Esophagus muscularis mucosa (tissue), 4 donors: ENCODE measurements around the gene EGFL7. TPM values are rescaled to one million over a fixed set of nuclear protein-coding genes. Genes with fewer than 3 reads are reported as not detected.

Experiments used
- DNase-seq: peaks from one replicate; pipeline ENCODE4 v3.0.0-alpha.2; 2017; ENCODE audit errors: extremely low spot score
- H3K27ac ChIP-seq, 4 donors: fragments of 200-600 bp; sonication (generic); replicated peaks in 1 of 4; 1 replicate in 3 of 4; 2 replicates in 1 of 4; pipeline ENCODE4 v1.5.1; 2016 to 2019; ENCODE audit warnings: mild to moderate bottlenecking in 1 of 4
- H3K27me3 ChIP-seq, 4 donors: fragments of 200-600 bp; sonication (generic); one replicate each; pipeline versions ENCODE4 v1.5.1 to v1.6.0; 2016 to 2019
- H3K36me3 ChIP-seq, 4 donors: fragments of 200-600 bp; sonication (generic); one replicate each; pipeline ENCODE4 v1.5.1; 2016 to 2019
- H3K4me1 ChIP-seq, 4 donors: fragments of 200-600 bp; sonication (generic); one replicate each; pipeline ENCODE4 v1.5.1; 2016 to 2019
- H3K4me3 ChIP-seq, 4 donors: fragments of 200-600 bp; sonication (generic); 1 replicate in 2 of 4; 2 replicates in 2 of 4; pipeline ENCODE4 v1.5.1; 2016 to 2019; ENCODE audit warnings: mild to moderate bottlenecking in 4 of 4, moderate library complexity in 1 of 4
- H3K9me3 ChIP-seq, 4 donors: fragments of 200-600 bp; sonication (generic); 1 replicate in 3 of 4; 2 replicates in 1 of 4; pipeline ENCODE4 v1.5.1; 2016 to 2019
- CTCF ChIP-seq, 3 experiments: fragments of 200-600 bp in 2 of 3; fragments of 450-650 bp in 1 of 3; sonication (generic) in 2 of 3; IDR thresholded peaks; one replicate each; pipeline ENCODE4 v1.5.1; 2017 to 2019; ENCODE audit warnings: antibody characterized with exemption in 3 of 3, mild to moderate bottlenecking in 2 of 3, moderate library complexity in 1 of 3
- EP300 ChIP-seq: sonication (generic); formaldehyde crosslinking; IDR thresholded peaks from one replicate; pipeline ENCODE4 v1.6.1; 2017; ENCODE audit warnings: antibody characterized with exemption
- POLR2A ChIP-seq: fragments of 450-650 bp; IDR thresholded peaks from one replicate; pipeline ENCODE4 v1.6.1; 2017; ENCODE audit warnings: antibody characterized with exemption, moderate library complexity, mild to moderate bottlenecking, low read depth
- POLR2AphosphoS5 ChIP-seq, 2 donors: sonication (generic); formaldehyde crosslinking; IDR thresholded peaks; one replicate each; pipeline ENCODE4 v1.6.1; 2017; ENCODE audit warnings: antibody characterized with exemption in 2 of 2
- WGBS: methylation state at CpG from one replicate; pipeline ENCODE4 v1.1.5; 2018; 5-methylcytosine and 5-hydroxymethylcytosine counted together
- intact Hi-C: fragments of 100-400 bp; cut with DNase I; formaldehyde crosslinking; loops from one replicate; pipeline ENCODE4 v1.15.1; 2023
- total RNA-seq, 4 donors: library from RNA; depleted of rRNA; stranded (reverse); fragments of >200 nt; gene quantifications; one replicate each; pipeline versions ENCODE4 v1.1.0 to v1.2.1, GENCODE V29; 2016

The EGFL7 gene
- total RNA-seq, 4 donors from 2014 or later = 33.2 to 134 (median 78.7) TPM

GRCh38 chr9:136654820-136655535 lies 7.7 kb upstream of the EGFL7 start:
- H3K4me3 ChIP-seq = no peak overlapping the region

GRCh38 chr9:136655536-136656182 lies 7.1 kb upstream of the EGFL7 start:
- Histone ChIP-seq H3K4me3 (no peak overlapping the region), H3K4me1 (peaks cover 5 to 32% (median 20%) of the 10 kb centered on the region in 4 donors), H3K27ac (peak overlapping the region; percentile 26 to 80 (median 62)), H3K9me3 (no peaks in the 10 kb centered on the region), H3K27me3 (peaks cover 0 to 62% (median 5%) of the 10 kb centered on the region in 4 donors), H3K36me3 (no peaks in the 10 kb centered on the region)
- intact Hi-C loops = no loop called here
- no peak for DNase-seq
- WGBS = 31% methylated on average over 6 of the region's 18 CpGs
- TF ChIP-seq EP300 = peak; percentile 44
- peak; percentile 38 to 69 for TF ChIP-seq POLR2AphosphoS5 (IDR thresholded peaks at IDR 0.05)
- no peak for TF ChIP-seq CTCF (IDR thresholded peaks at IDR 0.05)

More at GRCh38 chr9:136654820-136655535, 7.7 kb upstream of the EGFL7 start:
- peak overlapping the region; percentile 26 to 80 (median 48) for H3K27ac ChIP-seq
- no peaks in the 10 kb centered on the region for H3K9me3 ChIP-seq
- H3K36me3 ChIP-seq = no peaks in the 10 kb centered on the region
- 75% methylated on average over 8 of the region's 15 CpGs for WGBS
- H3K4me1 ChIP-seq = peaks cover 5 to 32% (median 20%) of the 10 kb centered on the region in 4 donors
- intact Hi-C loops = no loop called here
- H3K27me3 ChIP-seq = peaks cover 0 to 57% (median 5%) of the 10 kb centered on the region in 4 donors
- no peak for DNase-seq
- TF ChIP-seq CTCF (IDR thresholded peaks at IDR 0.05) = no peak
- TF ChIP-seq POLR2AphosphoS5 (IDR thresholded peaks at IDR 0.05) = no peak
- no peak for TF ChIP-seq POLR2A
- no peak for TF ChIP-seq EP300

- peaks cover 5 to 32% (median 20%) of the 10 kb centered on the region in 4 donors for H3K4me1 ChIP-seq
- DNase-seq = no peak
- WGBS = 33% methylated on average over 6 of the region's 11 CpGs
- TF ChIP-seq POLR2A (no peak), POLR2AphosphoS5 (IDR thresholded peaks at IDR 0.05) (no peak), CTCF (IDR thresholded peaks at IDR 0.05) (no peak), EP300 (no peak)
- no peaks in the 10 kb centered on the region for H3K9me3 ChIP-seq
- peaks cover 0 to 67% (median 5%) of the 10 kb centered on the region in 4 donors for H3K27me3 ChIP-seq
- H3K36me3 ChIP-seq = no peaks in the 10 kb centered on the region
- intact Hi-C loops = no loop called here
- H3K4me3 ChIP-seq = peak overlapping the region; percentile 7 to 39 (median 30)
- peak overlapping the region; percentile 43 to 80 (median 69) for H3K27ac ChIP-seq
Measured at GRCh38 chr9:136656183-136656738, 6.5 kb upstream of the EGFL7 start.

GRCh38 chr9:136656795-136657611 lies 5.7 kb upstream of the EGFL7 start:
- TF ChIP-seq POLR2AphosphoS5 (IDR thresholded peaks at IDR 0.05) (no peak), CTCF (IDR thresholded peaks at IDR 0.05) (no peak), EP300 (no peak), POLR2A (no peak)
- no peak for DNase-seq
- H3K36me3 ChIP-seq = no peaks in the 10 kb centered on the region
- intact Hi-C loops = no loop called here
- H3K27ac ChIP-seq = peak overlapping the region; percentile 43 to 80 (median 69)
- H3K4me1 ChIP-seq = peaks cover 5 to 32% (median 20%) of the 10 kb centered on the region in 4 donors
- H3K4me3 ChIP-seq = peak overlapping the region; percentile 7 to 39 (median 30)
- H3K9me3 ChIP-seq = no peaks in the 10 kb centered on the region
- WGBS = 58% methylated on average over 23 of the region's 37 CpGs
- peaks cover 0 to 74% (median 5%) of the 10 kb centered on the region in 4 donors for H3K27me3 ChIP-seq
